HG02938 (cell line): ENCODE results near the gene SLMAP.
"Not testable (repeated sequence)": the region's sequence is repeated elsewhere in the genome, so short reads cannot be mapped to it uniquely, and the experiment has no call there.

Source experiments
- ATAC-seq: cut with Tn5 transposase; IDR thresholded peaks from one replicate; pipeline ENCODE4 v1.9.1; 2021; ENCODE audit warnings: mild to moderate bottlenecking, moderate library complexity; ENCODE audit not compliant: unreplicated experiment

Gene SLMAP

GRCh38 chr3:57872606-57873005 is 116.5 kb downstream of the SLMAP start:
- no peak for ATAC-seq

GRCh38 chr3:57876632-57877031 is 120.5 kb downstream of the SLMAP start:
- no peak for ATAC-seq

GRCh38 chr3:57877116-57877515 is 121.0 kb downstream of the SLMAP start:
- no peak for ATAC-seq

- not testable (repeated sequence) for ATAC-seq
Measured at GRCh38 chr3:57884436-57884835, 128.3 kb downstream of the SLMAP start.

- no peak for ATAC-seq
Measured at GRCh38 chr3:57889807-57890206, 133.7 kb downstream of the SLMAP start.

- ATAC-seq: no peak
Measured at GRCh38 chr3:57890874-57891273, 134.8 kb downstream of the SLMAP start.

- no peak for ATAC-seq
Measured at GRCh38 chr3:57892423-57892822, 136.3 kb downstream of the SLMAP start.

- ATAC-seq: no peak
Measured at GRCh38 chr3:57893156-57893555, 137.0 kb downstream of the SLMAP start.

GRCh38 chr3:57893668-57894067 is 137.6 kb downstream of the SLMAP start:
- no peak for ATAC-seq

- ATAC-seq: no peak
Measured at GRCh38 chr3:57896031-57896430, 139.9 kb downstream of the SLMAP start.

- no peak for ATAC-seq
Measured at GRCh38 chr3:57896691-57897090, 140.6 kb downstream of the SLMAP start.

- no peak for ATAC-seq
Measured at GRCh38 chr3:57900786-57901185, 144.7 kb downstream of the SLMAP start.

- ATAC-seq: no peak
Measured at GRCh38 chr3:57903124-57903890, 147.2 kb downstream of the SLMAP start.

- ATAC-seq: no peak
Measured at GRCh38 chr3:57910990-57911389, 154.9 kb downstream of the SLMAP start.

- ATAC-seq: no peak
Measured at GRCh38 chr3:57911593-57911992, 155.5 kb downstream of the SLMAP start.

- no peak for ATAC-seq
Measured at GRCh38 chr3:57917601-57918000, 161.5 kb downstream of the SLMAP start.

GRCh38 chr3:57918123-57918837 is 162.2 kb downstream of the SLMAP start:
- no peak for ATAC-seq

- ATAC-seq: no peak
Measured at GRCh38 chr3:57919987-57920386, 163.9 kb downstream of the SLMAP start.

GRCh38 chr3:57923101-57923500 is 167.0 kb downstream of the SLMAP start:
- ATAC-seq: no peak

GRCh38 chr3:57923752-57924151 is 167.6 kb downstream of the SLMAP start:
- no peak for ATAC-seq

GRCh38 chr3:57927166-57927565 is 171.1 kb downstream of the SLMAP start:
- ATAC-seq: no peak

GRCh38 chr3:57927916-57928315 is 171.8 kb downstream of the SLMAP start:
- no peak for ATAC-seq
